Endodermal cell (in vitro differentiated cells): ENCODE results near the gene TRAF3. TPM values are rescaled to one million over a fixed set of nuclear protein-coding genes. Genes with fewer than 3 reads are reported as not detected.

Experiments
- DNase-seq: peaks from one replicate; pipeline ENCODE4 v3.0.0-alpha.2; 2017
- H3K27ac ChIP-seq: 2 replicates; pipeline ENCODE4 v1.5.1; 2013; ENCODE audit warnings: mild to moderate bottlenecking, low read depth, low read length, moderate library complexity
- H3K27me3 ChIP-seq: 2 replicates; pipeline ENCODE4 v1.6.1; 2013; ENCODE audit warnings: mild to moderate bottlenecking, low read length, moderate library complexity; ENCODE audit not compliant: insufficient read depth, control insufficient read depth, poor library complexity, severe bottlenecking
- H3K36me3 ChIP-seq: 2 replicates; pipeline ENCODE4 v1.7.0; 2013; ENCODE audit warnings: mild to moderate bottlenecking, low read length, moderate library complexity; ENCODE audit not compliant: control insufficient read depth, insufficient read depth
- H3K4me1 ChIP-seq: one replicate; pipeline ENCODE4 v1.7.0; 2013; ENCODE audit warnings: low read length; ENCODE audit not compliant: control insufficient read depth, insufficient read depth
- H3K4me3 ChIP-seq: 2 replicates; pipeline ENCODE4 v1.5.1; 2013; ENCODE audit warnings: mild to moderate bottlenecking, low read length, moderate library complexity
- H3K9ac ChIP-seq: 2 replicates; pipeline ENCODE4 v1.6.1; 2013; ENCODE audit warnings: mild to moderate bottlenecking, low read length, moderate library complexity; ENCODE audit not compliant: poor library complexity, severe bottlenecking; ENCODE audit errors: extremely low read depth
- H3K9me3 ChIP-seq: 2 replicates; pipeline ENCODE4 v1.6.1; 2013; ENCODE audit warnings: mild to moderate bottlenecking, low read length, moderate library complexity; ENCODE audit not compliant: control insufficient read depth
- H3K27ac Mint-ChIP-seq: 2 replicates; pipeline ENCODE4 v1.8.0; 2020; ENCODE audit warnings: mixed read lengths
- H3K27me3 Mint-ChIP-seq: 2 replicates; pipeline ENCODE4 v1.8.0; 2021; ENCODE audit warnings: mild to moderate bottlenecking, mixed read lengths; ENCODE audit not compliant: insufficient read depth
- H3K36me3 Mint-ChIP-seq: 2 replicates; pipeline ENCODE4 v1.8.0; 2020; ENCODE audit warnings: low read depth, mixed read lengths
- H3K4me1 Mint-ChIP-seq: 2 replicates; pipeline ENCODE4 v1.8.0; 2020; ENCODE audit warnings: mixed read lengths
- H3K4me3 Mint-ChIP-seq: 2 replicates; pipeline ENCODE4 v1.8.0; 2020; ENCODE audit warnings: mild to moderate bottlenecking, moderate library complexity, mixed read lengths
- H3K9me3 Mint-ChIP-seq: 2 replicates; pipeline ENCODE4 v1.8.0; 2020; ENCODE audit warnings: mild to moderate bottlenecking, mixed read lengths
- CTCF ChIP-seq: fragments of 200-600 bp; sonication (generic); conservative IDR thresholded peaks from 2 replicates; pipeline ENCODE4 v1.5.0; 2021; ENCODE audit warnings: antibody characterized with exemption, mild to moderate bottlenecking
- WGBS, 2 experiments: methylation state at CpG; one replicate each; pipeline versions ENCODE4 v1.1.5 to v1.1.7; 2013; ENCODE audit warnings: missing lambda C conversion rate in 2 of 2, mixed read lengths in 1 of 2; ENCODE audit not compliant: insufficient coverage in 1 of 2, insufficient read length in 1 of 2; 5-methylcytosine and 5-hydroxymethylcytosine counted together
- total RNA-seq, 2 donors: library from RNA; stranded (reverse); fragmentation: NEBNext Ultra II Directional in 1 of 2; extraction: Animal tissue kit (Norgen Biotek cat#: 25700) in 1 of 2; gene quantifications; 2 replicates in 1 of 2; 3 replicates in 1 of 2; pipeline ENCODE4 v1.2.1, GENCODE V29; 2021

TRAF3 gene
- total RNA-seq, 2 donors from 2014 or later, result 16.7 to 23.8 TPM

- Histone ChIP-seq H3K4me1 (no peaks in the 10 kb centered on the region), H3K27ac (no peak overlapping the region), H3K9me3 (no peaks in the 10 kb centered on the region), H3K27me3 (no peaks in the 10 kb centered on the region), H3K36me3 (no peaks in the 10 kb centered on the region), H3K9ac (no peak overlapping the region), H3K4me3 (no peak overlapping the region)
- Mint-ChIP-seq H3K36me3 (peaks cover 29% of the 10 kb centered on the region), H3K27me3 (no peaks in the 10 kb centered on the region), H3K4me3 (no peak overlapping the region), H3K4me1 (no peaks in the 10 kb centered on the region), H3K9me3 (no peaks in the 10 kb centered on the region), H3K27ac (no peak overlapping the region)
- WGBS, 2 experiments, result 100% methylated on average over 1 of the region's 1 CpG; no CpG with 5 or more reads in 1 of the 2 experiments
- no peak for TF ChIP-seq CTCF
- DNase-seq, result no peak
Observed at GRCh38 chr14:102888748-102889147, 111.5 kb downstream of the TRAF3 start.

- peaks cover 25% of the 10 kb centered on the region for H3K36me3 Mint-ChIP-seq
- no peak for DNase-seq
- H3K36me3 ChIP-seq, result no peaks in the 10 kb centered on the region
- TF ChIP-seq CTCF, result no peak
- no peak overlapping the region for H3K4me3 ChIP-seq
- no peak overlapping the region for H3K9ac ChIP-seq
- no peaks in the 10 kb centered on the region for H3K9me3 Mint-ChIP-seq
- no peak overlapping the region for H3K27ac ChIP-seq
- H3K4me1 Mint-ChIP-seq, result no peaks in the 10 kb centered on the region
- no peaks in the 10 kb centered on the region for H3K4me1 ChIP-seq
- 90 to 97% methylated on average over 4 to 7 of the region's 7 CpGs for WGBS, 2 experiments
- H3K27me3 ChIP-seq, result no peaks in the 10 kb centered on the region
- no peak overlapping the region for H3K4me3 Mint-ChIP-seq
- H3K9me3 ChIP-seq, result no peaks in the 10 kb centered on the region
- no peak overlapping the region for H3K27ac Mint-ChIP-seq
- no peaks in the 10 kb centered on the region for H3K27me3 Mint-ChIP-seq
Observed at GRCh38 chr14:102889615-102890014, 112.4 kb downstream of the TRAF3 start.

DNA sequence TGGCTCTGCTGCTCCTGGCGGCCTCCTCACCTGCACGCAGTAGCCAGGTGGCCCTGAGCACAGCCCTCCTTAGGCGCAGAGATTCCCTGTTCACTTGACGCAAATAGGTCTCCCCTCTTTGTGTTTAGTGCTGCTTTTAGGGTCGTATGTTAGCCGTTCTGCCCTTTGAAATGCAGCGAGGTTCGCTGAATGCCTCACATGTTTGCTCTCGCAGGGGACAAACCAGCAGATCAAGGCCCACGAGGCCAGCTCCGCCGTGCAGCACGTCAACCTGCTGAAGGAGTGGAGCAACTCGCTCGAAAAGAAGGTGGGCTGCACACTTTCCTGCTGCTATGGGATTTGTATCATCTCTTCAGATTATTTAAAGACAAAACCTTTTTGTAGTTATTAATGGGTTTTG lies 113.9 kb downstream of the TRAF3 start:
- H3K27me3 ChIP-seq, result no peaks in the 10 kb centered on the region
- WGBS, 2 experiments, result 84 to 88% methylated on average over 11 to 15 of the region's 15 CpGs
- no peak overlapping the region for H3K9ac ChIP-seq
- H3K36me3 ChIP-seq, result no peaks in the 10 kb centered on the region
- Mint-ChIP-seq H3K27ac (no peak overlapping the region), H3K27me3 (no peaks in the 10 kb centered on the region), H3K9me3 (no peaks in the 10 kb centered on the region), H3K4me3 (no peak overlapping the region), H3K36me3 (peaks cover 21% of the 10 kb centered on the region), H3K4me1 (no peaks in the 10 kb centered on the region)
- DNase-seq, result no peak
- H3K4me3 ChIP-seq, result no peak overlapping the region
- TF ChIP-seq CTCF, result no peak
- no peak overlapping the region for H3K27ac ChIP-seq
- H3K9me3 ChIP-seq, result no peaks in the 10 kb centered on the region
- no peaks in the 10 kb centered on the region for H3K4me1 ChIP-seq
